Measurements from ENCODE around the gene WDFY4. TPM values are rescaled to one million over a fixed set of nuclear protein-coding genes. Genes with fewer than 3 reads are reported as not detected.

WDFY4 gene
- total and polyA plus RNA-seq, 2 donors (not counting 3 experiments of a cell fraction or from before 2014, with no cell fraction given): 10.1 to 10.2 TPM

DNA sequence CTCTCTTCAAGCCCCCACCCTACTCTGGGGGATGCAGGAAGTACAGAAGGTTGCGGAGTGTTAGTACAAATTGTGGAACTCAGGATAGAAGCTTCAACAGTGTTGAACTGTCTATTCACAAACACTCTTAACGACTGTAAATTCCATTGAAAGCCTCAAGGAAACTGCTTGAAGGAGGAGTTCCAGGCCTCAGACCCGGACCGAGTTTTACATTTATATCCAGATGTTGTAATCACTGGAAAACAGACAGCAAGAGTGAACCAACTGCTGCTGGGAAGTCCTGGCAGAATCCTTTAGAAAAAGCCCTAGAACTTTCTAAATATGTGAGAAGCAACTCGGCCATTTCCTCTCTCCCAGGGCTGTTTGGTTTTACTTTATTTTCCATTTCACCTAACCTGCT, 339.1 kb downstream of the WDFY4 start:
- intact Hi-C loops (cut with micrococcal nuclease): no loop called here
- H3K4me2 ChIP-seq (ENCODE audit: insufficient read depth, low read length): no peak overlapping the region
- ChIA-PET POLR2A (no interaction called here), CTCF (no interaction called here)
- DNase-seq (ENCODE audit: low read depth, low spot score) (no peak), FAIRE-seq (no peak)
- no peaks in the 10 kb centered on the region for H4K20me1 ChIP-seq (replicated peaks; ENCODE audit: control insufficient read depth, extremely low read depth, insufficient read depth, low read length)
- no peak overlapping the region for H3K27ac ChIP-seq (ENCODE audit: insufficient read depth, low read depth, low read length)
- no peaks in the 10 kb centered on the region for H3K4me1 ChIP-seq (ENCODE audit: control insufficient read depth, extremely low read depth, insufficient read depth, low read length)
- BruUV-seq (replicated peaks): no TSS peak
- no peak overlapping the region for H3K4me3 ChIP-seq (replicated peaks in 1 of 3; ENCODE audit: insufficient read depth in 1 of 3, low read depth in 1 of 3, low read length in 3 of 3)
- TF ChIP-seq JUN (IDR thresholded peaks at IDR 0.05; ENCODE audit: borderline replicate concordance, insufficient read depth, insufficient read length, low read depth) (no peak), GATA2 (IDR thresholded peaks at IDR 0.05; ENCODE audit: insufficient read depth, insufficient read length, low read depth, low read length) (no peak), POLR2A (IDR thresholded peaks at IDR 0.05; ENCODE audit: low read depth, low read length) (no peak), MYC (IDR thresholded peaks at IDR 0.05; ENCODE audit: low read depth, low read length) (no peak), FOS (IDR thresholded peaks at IDR 0.05; ENCODE audit: borderline replicate concordance, insufficient read depth, low read length) (no peak), POLR2AphosphoS5 (IDR thresholded peaks at IDR 0.05; ENCODE audit: insufficient read depth, low read depth, low read length) (no peak), EZH2 (IDR thresholded peaks at IDR 0.05; ENCODE audit: borderline replicate concordance, low read depth, low read length, severe bottlenecking) (no peak)
- TF ChIP-seq, protein P1, sequence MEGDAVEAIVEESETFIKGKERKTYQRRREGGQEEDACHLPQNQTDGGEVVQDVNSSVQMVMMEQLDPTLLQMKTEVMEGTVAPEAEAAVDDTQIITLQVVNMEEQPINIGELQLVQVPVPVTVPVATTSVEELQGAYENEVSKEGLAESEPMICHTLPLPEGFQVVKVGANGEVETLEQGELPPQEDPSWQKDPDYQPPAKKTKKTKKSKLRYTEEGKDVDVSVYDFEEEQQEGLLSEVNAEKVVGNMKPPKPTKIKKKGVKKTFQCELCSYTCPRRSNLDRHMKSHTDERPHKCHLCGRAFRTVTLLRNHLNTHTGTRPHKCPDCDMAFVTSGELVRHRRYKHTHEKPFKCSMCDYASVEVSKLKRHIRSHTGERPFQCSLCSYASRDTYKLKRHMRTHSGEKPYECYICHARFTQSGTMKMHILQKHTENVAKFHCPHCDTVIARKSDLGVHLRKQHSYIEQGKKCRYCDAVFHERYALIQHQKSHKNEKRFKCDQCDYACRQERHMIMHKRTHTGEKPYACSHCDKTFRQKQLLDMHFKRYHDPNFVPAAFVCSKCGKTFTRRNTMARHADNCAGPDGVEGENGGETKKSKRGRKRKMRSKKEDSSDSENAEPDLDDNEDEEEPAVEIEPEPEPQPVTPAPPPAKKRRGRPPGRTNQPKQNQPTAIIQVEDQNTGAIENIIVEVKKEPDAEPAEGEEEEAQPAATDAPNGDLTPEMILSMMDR (IDR thresholded peaks at IDR 0.05; ENCODE audit: extremely low read depth in 1 of 2, insufficient read depth in 1 of 2, low read depth in 1 of 2, low read length in 2 of 2): no peak
- TF ChIP-seq, protein P2, sequence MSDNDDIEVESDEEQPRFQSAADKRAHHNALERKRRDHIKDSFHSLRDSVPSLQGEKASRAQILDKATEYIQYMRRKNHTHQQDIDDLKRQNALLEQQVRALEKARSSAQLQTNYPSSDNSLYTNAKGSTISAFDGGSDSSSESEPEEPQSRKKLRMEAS (IDR thresholded peaks at IDR 0.05; ENCODE audit: insufficient read depth, insufficient read length): no peak
- no peak overlapping the region for H3K9ac ChIP-seq (replicated peaks; ENCODE audit: extremely low read depth, insufficient read depth, low read length)
- H3K36me3 ChIP-seq (ENCODE audit: control insufficient read depth in 2 of 2, extremely low read depth in 1 of 2, insufficient read depth in 2 of 2, low read length in 2 of 2): no peaks in the 10 kb centered on the region
- no peak overlapping the region for H2AFZ ChIP-seq (ENCODE audit: low read depth, low read length)
- no peaks in the 10 kb centered on the region for H3K9me3 ChIP-seq (replicated peaks; ENCODE audit: control insufficient read depth, insufficient read depth, low read length)
- H3K79me2 ChIP-seq (ENCODE audit: control insufficient read depth, insufficient read depth, low read length): no peaks in the 10 kb centered on the region
- no peaks in the 10 kb centered on the region for H3K9me1 ChIP-seq (replicated peaks; ENCODE audit: control insufficient read depth, extremely low read depth, insufficient read depth, low read length)
- H3K27me3 ChIP-seq (ENCODE audit: control insufficient read depth in 2 of 2, insufficient read depth in 2 of 2, low read length in 2 of 2): no peaks in the 10 kb centered on the region
- dilution Hi-C loops (cut with MboI; ENCODE audit: extremely low pct_ligation_motif_present, low sequenced_read_pairs): no loop called here
